Endothelial cell of umbilical vein (primary cell): ENCODE measurements around the gene FBXO8.

ENCODE experiments used
- EZH2 ChIP-seq: IDR thresholded peaks from 2 replicates; pipeline ENCODE4 v1.6.1; 2012; ENCODE audit warnings: borderline replicate concordance, low read depth, mild to moderate bottlenecking, moderate library complexity, low read length, inconsistent platforms; ENCODE audit not compliant: severe bottlenecking
- FOS ChIP-seq: IDR thresholded peaks from 2 replicates; pipeline ENCODE4 v1.6.1; 2011; ENCODE audit warnings: mild to moderate bottlenecking, low read length, moderate library complexity, borderline replicate concordance; ENCODE audit not compliant: insufficient read depth
- GATA2 ChIP-seq: IDR thresholded peaks from 2 replicates; pipeline ENCODE4 v1.7.0; 2011; ENCODE audit warnings: low read depth, mild to moderate bottlenecking, moderate library complexity, mixed read lengths, low read length; ENCODE audit not compliant: insufficient read length, insufficient read depth
- JUN ChIP-seq: IDR thresholded peaks from 2 replicates; pipeline ENCODE4 v1.6.1; 2011; ENCODE audit warnings: borderline replicate concordance, low read depth; ENCODE audit not compliant: insufficient read length, insufficient read depth
- MAX ChIP-seq: IDR thresholded peaks from 2 replicates; pipeline ENCODE4 v1.6.1; 2011; ENCODE audit not compliant: insufficient read depth, insufficient read length
- MYC ChIP-seq: IDR thresholded peaks from one replicate; pipeline ENCODE4 v1.6.1; 2011; ENCODE audit warnings: mild to moderate bottlenecking, low read depth, low read length
- POLR2A ChIP-seq: IDR thresholded peaks from 2 replicates; pipeline ENCODE4 v1.6.1; 2012; ENCODE audit warnings: low read depth, mild to moderate bottlenecking, control low read depth, low read length
- POLR2AphosphoS5 ChIP-seq: IDR thresholded peaks from 2 replicates; pipeline ENCODE4 v1.6.1; 2012; ENCODE audit warnings: low read depth, mild to moderate bottlenecking, control low read depth, low read length, moderate library complexity; ENCODE audit not compliant: insufficient read depth
- TF ChIP-seq, protein P1 (sequence below), 2 donors: IDR thresholded peaks; 1 replicate in 1 of 2; 2 replicates in 1 of 2; pipeline ENCODE4 v1.5.1; 2011; ENCODE audit warnings: low read length in 2 of 2, mild to moderate bottlenecking in 2 of 2, moderate library complexity in 2 of 2, control low read depth in 1 of 2, inconsistent platforms in 1 of 2, low read depth in 1 of 2; ENCODE audit not compliant: insufficient read depth in 1 of 2; ENCODE audit errors: extremely low read depth in 1 of 2

DNA sequence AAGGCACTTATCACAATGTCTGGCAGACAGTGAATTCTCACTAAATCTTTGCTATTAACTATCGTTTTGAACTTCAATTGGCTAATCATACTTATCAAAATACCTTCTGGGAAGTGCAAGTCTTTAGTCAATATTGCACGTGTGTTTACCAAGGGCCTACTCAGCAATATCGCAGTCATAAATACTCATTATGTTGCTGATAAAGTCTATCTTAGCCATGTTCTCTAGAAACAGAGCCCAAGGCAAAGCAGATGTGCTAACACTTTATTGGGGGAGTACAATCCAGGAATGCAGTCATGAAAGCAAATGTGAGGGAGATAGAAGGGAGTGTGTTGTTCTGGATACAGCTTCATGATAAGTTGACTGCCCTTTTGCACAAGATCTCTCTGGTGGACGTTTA, 90.5 kb downstream of the FBXO8 start:
- TF ChIP-seq POLR2A (no peak), EZH2 (no peak), MAX (no peak), MYC (no peak), POLR2AphosphoS5 (no peak), FOS (no peak), JUN (no peak), GATA2 (no peak)
- TF ChIP-seq, protein P1, sequence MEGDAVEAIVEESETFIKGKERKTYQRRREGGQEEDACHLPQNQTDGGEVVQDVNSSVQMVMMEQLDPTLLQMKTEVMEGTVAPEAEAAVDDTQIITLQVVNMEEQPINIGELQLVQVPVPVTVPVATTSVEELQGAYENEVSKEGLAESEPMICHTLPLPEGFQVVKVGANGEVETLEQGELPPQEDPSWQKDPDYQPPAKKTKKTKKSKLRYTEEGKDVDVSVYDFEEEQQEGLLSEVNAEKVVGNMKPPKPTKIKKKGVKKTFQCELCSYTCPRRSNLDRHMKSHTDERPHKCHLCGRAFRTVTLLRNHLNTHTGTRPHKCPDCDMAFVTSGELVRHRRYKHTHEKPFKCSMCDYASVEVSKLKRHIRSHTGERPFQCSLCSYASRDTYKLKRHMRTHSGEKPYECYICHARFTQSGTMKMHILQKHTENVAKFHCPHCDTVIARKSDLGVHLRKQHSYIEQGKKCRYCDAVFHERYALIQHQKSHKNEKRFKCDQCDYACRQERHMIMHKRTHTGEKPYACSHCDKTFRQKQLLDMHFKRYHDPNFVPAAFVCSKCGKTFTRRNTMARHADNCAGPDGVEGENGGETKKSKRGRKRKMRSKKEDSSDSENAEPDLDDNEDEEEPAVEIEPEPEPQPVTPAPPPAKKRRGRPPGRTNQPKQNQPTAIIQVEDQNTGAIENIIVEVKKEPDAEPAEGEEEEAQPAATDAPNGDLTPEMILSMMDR (IDR thresholded peaks at IDR 0.05; ENCODE audit: extremely low read depth in 1 of 2, insufficient read depth in 1 of 2, low read depth in 1 of 2, low read length in 2 of 2) = no peak
